K562 (cell line): ENCODE results near the gene SEPTIN8. TPM values are rescaled to one million over a fixed set of nuclear protein-coding genes. Genes with fewer than 3 reads are reported as not detected.

Experiments
- ATAC-seq: fragments of 200-7000 bp; cut with Tn5 transposase; 3 replicates; pipeline ENCODE4 v1.9.1; 2020; ENCODE audit warnings: moderate library complexity
- BruUV-seq: library from RNA; stranded (reverse); fragments of 400-500 nt; replicated peaks from 2 replicates; lab custom pipeline; 2021; lab: Mats Ljungman, UMichigan
- CTCF ChIA-PET: fragments of 300-600 bp; formaldehyde crosslinking; extraction: SDS; loops from one replicate; lab custom pipeline; 2021; ENCODE audit warnings: low intra/inter-chr PET ratio; lab: Yijun Ruan, JAX
- POLR2A ChIA-PET: fragments of 300-600, 350-650 bp; sonication (Branson Sonifier 250); formaldehyde crosslinking; extraction: SDS; loops from one replicate; lab custom pipeline; 2021; ENCODE audit warnings: antibody characterized with exemption, inconsistent platforms; lab: Yijun Ruan, JAX
- DNase-seq, 4 experiments: peaks; one replicate each; pipeline versions ENCODE4 v3.0.0 to v3.0.0-alpha.2; 2011 to 2018; ENCODE audit warnings: low spot score in 3 of 4, mixed read lengths in 3 of 4; ENCODE audit errors: extremely low read depth in 1 of 4
- FAIRE-seq: peaks from 2 replicates; lab custom pipeline; 2011; peaks lifted over from hg19 to GRCh38; lab: Jason Lieb, UNC
- H2AFZ ChIP-seq: 2 replicates; pipeline ENCODE4 v1.6.0; 2011; ENCODE audit warnings: low read depth, low read length, control low read depth, inconsistent platforms
- H3K27ac ChIP-seq: fragments of 200-600 bp; 3 replicates; pipeline ENCODE4 v1.8.0; 2011; ENCODE audit warnings: low read depth, mild to moderate bottlenecking, control low read depth, inconsistent platforms, low read length, moderate library complexity, mixed read lengths; ENCODE audit errors: extremely low read depth
- H3K27me3 ChIP-seq, 2 experiments: fragments of 300-600 bp in 1 of 2; 2 replicates in 1 of 2; 3 replicates in 1 of 2; pipeline versions ENCODE4 v1.6.0 to v1.8.0; 2011; ENCODE audit warnings: inconsistent platforms in 2 of 2, low read length in 2 of 2, mild to moderate bottlenecking in 1 of 2, mixed read lengths in 1 of 2, moderate library complexity in 1 of 2; ENCODE audit not compliant: control insufficient read depth in 2 of 2, insufficient read depth in 2 of 2
- H3K36me3 ChIP-seq: fragments of 300-600 bp; 3 replicates; pipeline ENCODE4 v1.8.0; 2011; ENCODE audit warnings: mild to moderate bottlenecking, low read length, inconsistent platforms; ENCODE audit not compliant: control insufficient read depth, insufficient read depth
- H3K4me1 ChIP-seq, 2 experiments: fragments of 200-600 bp in 1 of 2; replicated peaks in 1 of 2; 2 replicates in 1 of 2; 3 replicates in 1 of 2; pipeline versions ENCODE4 v1.5.1 to v1.8.0; 2011; ENCODE audit warnings: inconsistent platforms in 2 of 2, low read length in 2 of 2, mild to moderate bottlenecking in 1 of 2, mixed read lengths in 1 of 2, moderate library complexity in 1 of 2; ENCODE audit not compliant: control insufficient read depth in 2 of 2, insufficient read depth in 2 of 2
- H3K4me2 ChIP-seq: 2 replicates; pipeline ENCODE4 v1.6.1; 2011; ENCODE audit warnings: low read length, control low read depth, inconsistent platforms, mixed read lengths; ENCODE audit not compliant: insufficient read depth
- H3K4me3 ChIP-seq: fragments of 200-600 bp; sonication (generic), shearing (Covaris generic); 2 replicates; pipeline ENCODE4 v1.5.1; 2016; ENCODE audit warnings: control low read depth, inconsistent platforms
- H3K79me2 ChIP-seq: fragments of 200-600 bp; 3 replicates; pipeline ENCODE4 v1.8.0; 2011; ENCODE audit warnings: low read length, inconsistent platforms; ENCODE audit not compliant: control insufficient read depth, insufficient read depth
- H3K9ac ChIP-seq, 2 experiments: 2 replicates each; pipeline versions ENCODE4 v1.6.0 to v1.6.1; 2011; ENCODE audit warnings: low read depth in 2 of 2, low read length in 2 of 2, control low read depth in 1 of 2, inconsistent platforms in 1 of 2, mild to moderate bottlenecking in 1 of 2, mixed read lengths in 1 of 2; ENCODE audit not compliant: insufficient read depth in 1 of 2
- H3K9me1 ChIP-seq: one replicate; pipeline ENCODE4 v1.6.0; 2011; ENCODE audit warnings: inconsistent platforms, mild to moderate bottlenecking, low read length, moderate library complexity; ENCODE audit not compliant: control insufficient read depth, insufficient read depth
- H3K9me3 ChIP-seq: replicated peaks from 2 replicates; pipeline ENCODE4 v1.5.1; 2011; ENCODE audit warnings: low read depth, low read length, inconsistent platforms; ENCODE audit not compliant: control insufficient read depth, insufficient read depth
- H4K20me1 ChIP-seq: replicated peaks from 2 replicates; pipeline ENCODE4 v1.6.1; 2011; ENCODE audit warnings: low read length, inconsistent platforms, mixed read lengths; ENCODE audit not compliant: control insufficient read depth, insufficient read depth
- ATF3 ChIP-seq, 2 experiments: fragments of 450-650 bp in 1 of 2; sonication (generic) in 1 of 2; formaldehyde crosslinking in 1 of 2; IDR thresholded peaks in 1 of 2; conservative IDR thresholded peaks in 1 of 2; 2 replicates each; pipeline versions ENCODE4 v1.6.1 to v1.8.1; 2016 to 2023; ENCODE audit warnings: mild to moderate bottlenecking in 2 of 2, moderate library complexity in 2 of 2, inconsistent platforms in 1 of 2, missing genetic modification reagents in 1 of 2
- RBM39 ChIP-seq: fragments of 200-400 bp; formaldehyde crosslinking; optimal IDR thresholded peaks from 2 replicates; pipeline ENCODE3; 2018; ENCODE audit warnings: low read depth, low read length
- ZNF121 ChIP-seq: sonication (generic); formaldehyde crosslinking; conservative IDR thresholded peaks from 2 replicates; pipeline ENCODE4 v1.8.0; 2022; ENCODE audit warnings: missing genetic modification reagents
- WGBS: fragments of 100-300 bp; shearing (Covaris generic); methylation state at CpG from one replicate; pipeline ENCODE4 v1.1.6; 2016; ENCODE audit warnings: low coverage, mixed read lengths; ENCODE audit not compliant: insufficient coverage; ENCODE audit errors: missing lambda C conversion rate; 5-methylcytosine and 5-hydroxymethylcytosine counted together
- in situ Hi-C: fragments of 300-500 bp; cut with MboI; formaldehyde crosslinking; loops from 4 replicates; pipeline ENCODE4 v1.15.0; 2018; ENCODE audit warnings: inconsistent platforms, mixed read lengths
- intact Hi-C: fragments of 100-400 bp; cut with micrococcal nuclease; formaldehyde crosslinking; loops from 2 replicates; pipeline ENCODE4 v1.14.2; 2022
- polyA plus RNA-seq, 8 experiments: library from polyadenylated mRNA; depleted of rRNA in 4 of 8; stranded (reverse) in 5 of 8; unstranded in 3 of 8; fragments of >200 nt; fragmentation: Nextera tagmentation in 2 of 8; fragmentation: Illumina TruSeq in 1 of 8; extraction: Ambion mirVana in 2 of 8; extraction: Trizol in 1 of 8; gene quantifications; 2 replicates each; pipeline versions ENCODE4 v1.2.1 to v1.2.3, GENCODE V29; 2011 to 2014; ENCODE audit warnings: inconsistent platforms in 1 of 8, missing spikeins in 1 of 8
- total RNA-seq, 7 experiments: library from RNA; depleted of rRNA in 6 of 7; stranded (reverse); fragments of >200 nt in 6 of 7; fragmentation: Illumina TruSeq in 2 of 7; extraction: Trizol in 2 of 7; gene quantifications; 2 replicates each; pipeline versions ENCODE4 v1.2.1 to v1.2.3, GENCODE V29; 2011 to 2021; ENCODE audit warnings: low replicate concordance in 1 of 7

SEPTIN8 gene
- total and polyA plus RNA-seq, 9 of the 15 experiments (the other 6 are each of a cell fraction or from before 2014, with no cell fraction given) = 19.3 to 142 (median 101) TPM

DNA sequence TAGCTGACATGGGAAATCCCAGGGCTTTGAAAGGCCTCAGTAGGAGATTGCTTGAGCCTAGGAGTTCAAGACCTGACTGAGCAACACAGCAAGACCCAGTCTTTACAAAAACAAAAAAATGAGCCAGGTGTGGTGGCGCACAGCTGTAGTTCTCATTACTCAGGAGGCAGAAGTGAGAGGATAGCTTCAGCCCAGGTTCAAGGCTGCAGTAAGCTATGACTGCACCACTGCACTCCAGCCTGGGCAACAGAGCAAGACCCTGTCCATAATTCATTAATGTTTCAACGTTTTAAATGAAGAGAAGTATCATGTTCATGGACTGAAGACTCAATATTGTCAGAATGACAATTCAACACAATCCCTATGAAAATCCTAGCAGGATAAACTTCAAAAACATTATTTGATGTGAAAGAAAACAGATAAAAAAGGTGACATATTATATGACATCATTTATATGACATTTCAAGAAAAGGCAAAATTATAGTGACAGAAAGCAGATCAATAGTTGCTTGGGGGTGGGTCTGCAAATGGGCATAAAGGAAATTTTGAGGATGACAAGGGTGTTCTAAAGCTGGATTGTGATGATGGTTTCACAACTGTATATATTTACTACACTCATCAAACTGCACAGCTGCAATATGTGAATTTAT lies 43.4 kb downstream of the SEPTIN8 start:
- Histone ChIP-seq H3K9ac (no peak overlapping the region), H3K9me3 (no peaks in the 10 kb centered on the region), H2AFZ (no peak overlapping the region), H3K4me2 (no peak overlapping the region), H3K4me1 (peaks cover 10 to 16% of the 10 kb centered on the region in 2 experiments; a peak in 4 of 5 replicates), H3K9me1 (no peaks in the 10 kb centered on the region), H4K20me1 (no peaks in the 10 kb centered on the region), H3K79me2 (no peaks in the 10 kb centered on the region), H3K27me3 (no peaks in the 10 kb centered on the region), H3K27ac (no peak overlapping the region), H3K36me3 (no peaks in the 10 kb centered on the region), H3K4me3 (no peak overlapping the region)
- 52% methylated on average over 2 of the region's 2 CpGs for WGBS
- in situ Hi-C loops = no loop called here
- no peak for DNase-seq
- intact Hi-C loops = no loop called here
- POLR2A ChIA-PET = interaction anchor here (1.2 to 1.5 kb wide), 3 partner anchors 16 to 74 kb away, joined by 3 to 4 read pairs (median 3); no protein-coding TSS in a partner anchor
- BruUV-seq = no TSS peak
- FAIRE-seq = no peak
- ATAC-seq = no peak
- TF ChIP-seq ATF3 (IDR thresholded peaks at IDR 0.05) = peak; percentile 25; the same call in 1 of the 2 replicates
- no peak for TF ChIP-seq ATF3 (CRISPR knock-in tag; conservative IDR thresholded peaks at IDR 0.05)
- TF ChIP-seq RBM39 = no peak
- TF ChIP-seq ZNF121 (CRISPR knock-in tag) = peak; percentile 79
- CTCF ChIA-PET = no interaction called here
